ENCODE data around the gene TXNDC5. TPM values are rescaled to one million over a fixed set of nuclear protein-coding genes. Genes with fewer than 3 reads are reported as not detected.

TXNDC5 gene
- total RNA-seq, 1 donor from 2014 or later, result 110 TPM

- H3K36me3 Mint-ChIP-seq (ENCODE audit: low read depth, unreplicated experiment), result peaks cover 29% of the 10 kb centered on the region
- no peak overlapping the region for H3K27ac Mint-ChIP-seq (ENCODE audit: unreplicated experiment)
- no peaks in the 10 kb centered on the region for H3K4me1 Mint-ChIP-seq (ENCODE audit: unreplicated experiment)
- H3K27me3 Mint-ChIP-seq (ENCODE audit: unreplicated experiment), result no peaks in the 10 kb centered on the region
- TF ChIP-seq CTCF (IDR thresholded peaks at IDR 0.05; ENCODE audit: unreplicated experiment), result no peak
- DNase-seq (ENCODE audit: low spot score), result no peak
- H3K4me3 Mint-ChIP-seq (ENCODE audit: unreplicated experiment), result no peak overlapping the region
- H3K9me3 Mint-ChIP-seq (ENCODE audit: unreplicated experiment), result no peaks in the 10 kb centered on the region
These were observed 30.4 kb downstream of the TXNDC5 start for GRCh38 chr6:7879980-7880717.

GRCh38 chr6:7879579-7879978, 31.0 kb downstream of the TXNDC5 start:
- Mint-ChIP-seq H3K27me3 (ENCODE audit: unreplicated experiment) (no peaks in the 10 kb centered on the region), H3K27ac (ENCODE audit: unreplicated experiment) (no peak overlapping the region), H3K4me1 (ENCODE audit: unreplicated experiment) (no peaks in the 10 kb centered on the region), H3K36me3 (ENCODE audit: low read depth, unreplicated experiment) (peaks cover 23% of the 10 kb centered on the region), H3K9me3 (ENCODE audit: unreplicated experiment) (no peaks in the 10 kb centered on the region), H3K4me3 (ENCODE audit: unreplicated experiment) (no peak overlapping the region)
- TF ChIP-seq CTCF (IDR thresholded peaks at IDR 0.05; ENCODE audit: unreplicated experiment), result no peak
- no peak for DNase-seq (ENCODE audit: low spot score)

- Mint-ChIP-seq H3K4me1 (ENCODE audit: unreplicated experiment) (no peaks in the 10 kb centered on the region), H3K27ac (ENCODE audit: unreplicated experiment) (no peak overlapping the region), H3K4me3 (ENCODE audit: unreplicated experiment) (no peak overlapping the region), H3K36me3 (ENCODE audit: low read depth, unreplicated experiment) (peaks cover 18% of the 10 kb centered on the region), H3K27me3 (ENCODE audit: unreplicated experiment) (no peaks in the 10 kb centered on the region), H3K9me3 (ENCODE audit: unreplicated experiment) (no peaks in the 10 kb centered on the region)
- no peak for DNase-seq (ENCODE audit: low spot score)
- no peak for TF ChIP-seq CTCF (IDR thresholded peaks at IDR 0.05; ENCODE audit: unreplicated experiment)
These were observed 31.5 kb downstream of the TXNDC5 start for GRCh38 chr6:7879043-7879442.

GRCh38 chr6:7878401-7878964, 32.1 kb downstream of the TXNDC5 start:
- no peak for TF ChIP-seq CTCF (IDR thresholded peaks at IDR 0.05; ENCODE audit: unreplicated experiment)
- Mint-ChIP-seq H3K9me3 (ENCODE audit: unreplicated experiment) (no peaks in the 10 kb centered on the region), H3K27ac (ENCODE audit: unreplicated experiment) (no peak overlapping the region), H3K4me1 (ENCODE audit: unreplicated experiment) (no peaks in the 10 kb centered on the region), H3K4me3 (ENCODE audit: unreplicated experiment) (no peak overlapping the region), H3K27me3 (ENCODE audit: unreplicated experiment) (peaks cover 2% of the 10 kb centered on the region), H3K36me3 (ENCODE audit: low read depth, unreplicated experiment) (peaks cover 15% of the 10 kb centered on the region)
- no peak for DNase-seq (ENCODE audit: low spot score)

GRCh38 chr6:7868926-7869325, 41.7 kb downstream of the TXNDC5 start:
- no peak overlapping the region for H3K4me3 Mint-ChIP-seq (ENCODE audit: unreplicated experiment)
- H3K9me3 Mint-ChIP-seq (ENCODE audit: unreplicated experiment), result no peaks in the 10 kb centered on the region
- H3K4me1 Mint-ChIP-seq (ENCODE audit: unreplicated experiment), result no peaks in the 10 kb centered on the region
- TF ChIP-seq CTCF (IDR thresholded peaks at IDR 0.05; ENCODE audit: unreplicated experiment), result no peak
- no peaks in the 10 kb centered on the region for H3K36me3 Mint-ChIP-seq (ENCODE audit: low read depth, unreplicated experiment)
- H3K27ac Mint-ChIP-seq (ENCODE audit: unreplicated experiment), result no peak overlapping the region
- no peak for DNase-seq (ENCODE audit: low spot score)
- H3K27me3 Mint-ChIP-seq (ENCODE audit: unreplicated experiment), result peaks cover 2% of the 10 kb centered on the region

Measured in endothelial cell (in vitro differentiated cells).